ENCODE results near the gene SMPDL3B.

- no peak for TF ChIP-seq ATF2 (tag by site-specific recombination; IDR thresholded peaks at IDR 0.05; ENCODE audit: low read depth)
- no peak for TF ChIP-seq ZNF561 (tag by site-specific recombination; IDR thresholded peaks at IDR 0.05; ENCODE audit: borderline replicate concordance)
- TF ChIP-seq CTCF (tag by site-specific recombination; IDR thresholded peaks at IDR 0.05), result no peak
Measured at GRCh38 chr1:27970401-27970800, 35.6 kb downstream of the SMPDL3B start.

Measured in HEK293 (cell line).